Skeletal muscle satellite cell (primary cell): ENCODE data around the gene UVSSA.

ENCODE experiments used
- H3K27me3 ChIP-seq: 2 replicates; pipeline ENCODE4 v1.7.0; 2013; ENCODE audit warnings: low read length; ENCODE audit not compliant: control insufficient read depth, insufficient read depth
- H3K36me3 ChIP-seq: 2 replicates; pipeline ENCODE4 v1.7.0; 2013; ENCODE audit warnings: mild to moderate bottlenecking, control low read depth, low read length; ENCODE audit not compliant: insufficient read depth
- H3K4me1 ChIP-seq: 2 replicates; pipeline ENCODE4 v1.7.0; 2013; ENCODE audit warnings: low read length; ENCODE audit not compliant: control insufficient read depth, insufficient read depth
- H3K4me2 ChIP-seq: 2 replicates; pipeline ENCODE4 v1.7.0; 2013; ENCODE audit warnings: mild to moderate bottlenecking, low read length
- H3K4me3 ChIP-seq: 2 replicates; pipeline ENCODE4 v1.7.0; 2013; ENCODE audit warnings: low read length
- H3K9ac ChIP-seq: 2 replicates; pipeline ENCODE4 v1.7.0; 2013; ENCODE audit warnings: mild to moderate bottlenecking, low read depth, low read length, moderate library complexity
- H3K9me3 ChIP-seq: replicated peaks from 2 replicates; pipeline ENCODE4 v1.7.0; 2013; ENCODE audit warnings: mild to moderate bottlenecking, control low read depth, low read length

Gene UVSSA

GRCh38 chr4:1345903-1346780, 866 bp upstream of the UVSSA start:
- Histone ChIP-seq H3K4me1 (peaks cover 38% of the 10 kb centered on the region), H3K9me3 (no peaks in the 10 kb centered on the region), H3K9ac (peak overlapping the region; percentile 96), H3K36me3 (peaks cover 23% of the 10 kb centered on the region), H3K27me3 (no peaks in the 10 kb centered on the region), H3K4me2 (peak overlapping the region; percentile 93), H3K4me3 (peak overlapping the region; percentile 96)

GRCh38 chr4:1347410-1347864, 429 bp downstream of the UVSSA start:
- peaks cover 35% of the 10 kb centered on the region for H3K4me1 ChIP-seq
- H3K36me3 ChIP-seq, result peaks cover 24% of the 10 kb centered on the region
- no peaks in the 10 kb centered on the region for H3K27me3 ChIP-seq
- peak overlapping the region; percentile 98 for H3K4me2 ChIP-seq
- H3K4me3 ChIP-seq, result peak overlapping the region; percentile 87
- H3K9ac ChIP-seq, result peak overlapping the region; percentile 98
- no peaks in the 10 kb centered on the region for H3K9me3 ChIP-seq

- Histone ChIP-seq H3K4me2 (peak overlapping the region; percentile 98), H3K27me3 (no peaks in the 10 kb centered on the region), H3K4me3 (peak overlapping the region; percentile 87), H3K9ac (peak overlapping the region; percentile 98), H3K9me3 (no peaks in the 10 kb centered on the region), H3K36me3 (peaks cover 25% of the 10 kb centered on the region), H3K4me1 (peaks cover 35% of the 10 kb centered on the region)
These were observed 1.1 kb downstream of the UVSSA start for GRCh38 chr4:1348014-1348513.

- peak overlapping the region; percentile 98 for H3K4me2 ChIP-seq
- peaks cover 35% of the 10 kb centered on the region for H3K4me1 ChIP-seq
- no peak overlapping the region for H3K9ac ChIP-seq
- peak overlapping the region; percentile 87 for H3K4me3 ChIP-seq
- peaks cover 30% of the 10 kb centered on the region for H3K36me3 ChIP-seq
- H3K27me3 ChIP-seq, result no peaks in the 10 kb centered on the region
- no peaks in the 10 kb centered on the region for H3K9me3 ChIP-seq
These were observed 1.7 kb downstream of the UVSSA start for GRCh38 chr4:1348746-1349145.

- Histone ChIP-seq H3K9ac (peak overlapping the region; percentile 3), H3K36me3 (peaks cover 30% of the 10 kb centered on the region), H3K4me1 (peaks cover 34% of the 10 kb centered on the region), H3K27me3 (no peaks in the 10 kb centered on the region), H3K4me3 (no peak overlapping the region), H3K9me3 (no peaks in the 10 kb centered on the region), H3K4me2 (no peak overlapping the region)
These were observed 2.6 kb downstream of the UVSSA start for GRCh38 chr4:1349359-1350168.

- H3K9me3 ChIP-seq, result no peaks in the 10 kb centered on the region
- H3K36me3 ChIP-seq, result peaks cover 35% of the 10 kb centered on the region
- no peak overlapping the region for H3K4me2 ChIP-seq
- no peaks in the 10 kb centered on the region for H3K27me3 ChIP-seq
- peak overlapping the region; percentile 3 for H3K9ac ChIP-seq
- peaks cover 29% of the 10 kb centered on the region for H3K4me1 ChIP-seq
- no peak overlapping the region for H3K4me3 ChIP-seq
These were observed 3.1 kb downstream of the UVSSA start for GRCh38 chr4:1350169-1350520.

- Histone ChIP-seq H3K4me1 (peaks cover 27% of the 10 kb centered on the region), H3K9me3 (no peaks in the 10 kb centered on the region), H3K9ac (peak overlapping the region; percentile 35), H3K4me2 (no peak overlapping the region), H3K27me3 (no peaks in the 10 kb centered on the region), H3K4me3 (no peak overlapping the region), H3K36me3 (peaks cover 48% of the 10 kb centered on the region)
These were observed 5.0 kb downstream of the UVSSA start for GRCh38 chr4:1351854-1352566.

- Histone ChIP-seq H3K4me2 (no peak overlapping the region), H3K27me3 (no peaks in the 10 kb centered on the region), H3K9ac (no peak overlapping the region), H3K4me1 (peaks cover 27% of the 10 kb centered on the region), H3K4me3 (no peak overlapping the region), H3K36me3 (peaks cover 48% of the 10 kb centered on the region), H3K9me3 (no peaks in the 10 kb centered on the region)
These were observed 5.5 kb downstream of the UVSSA start for GRCh38 chr4:1352567-1352900.

GRCh38 chr4:1353186-1354055, 6.4 kb downstream of the UVSSA start:
- no peaks in the 10 kb centered on the region for H3K27me3 ChIP-seq
- H3K4me2 ChIP-seq, result no peak overlapping the region
- H3K4me3 ChIP-seq, result no peak overlapping the region
- no peak overlapping the region for H3K9ac ChIP-seq
- peaks cover 52% of the 10 kb centered on the region for H3K36me3 ChIP-seq
- H3K4me1 ChIP-seq, result peaks cover 21% of the 10 kb centered on the region
- no peaks in the 10 kb centered on the region for H3K9me3 ChIP-seq

GRCh38 chr4:1354136-1354982, 7.4 kb downstream of the UVSSA start:
- Histone ChIP-seq H3K36me3 (peaks cover 59% of the 10 kb centered on the region), H3K9me3 (no peaks in the 10 kb centered on the region), H3K9ac (no peak overlapping the region), H3K4me3 (no peak overlapping the region), H3K4me2 (no peak overlapping the region), H3K4me1 (peaks cover 14% of the 10 kb centered on the region), H3K27me3 (no peaks in the 10 kb centered on the region)
